Hepatocyte (in vitro differentiated cells): ENCODE data around the gene ANXA7. TPM values are rescaled to one million over a fixed set of nuclear protein-coding genes. Genes with fewer than 3 reads are reported as not detected.

Source experiments
- DNase-seq: peaks from one replicate; pipeline ENCODE4 v3.0.0-alpha.2; 2016; ENCODE audit warnings: low spot score
- H2AFZ ChIP-seq: fragments of 200-600 bp; sonication (generic); 2 replicates; pipeline ENCODE4 v1.6.0; 2016; ENCODE audit warnings: antibody characterized with exemption, mild to moderate bottlenecking
- H3K27ac ChIP-seq: fragments of 200-600 bp; sonication (generic); 2 replicates; pipeline ENCODE4 v1.5.1; 2016; ENCODE audit warnings: mild to moderate bottlenecking
- H3K27me3 ChIP-seq: fragments of 200-600 bp; sonication (generic); 2 replicates; pipeline ENCODE4 v1.6.1; 2016
- H3K36me3 ChIP-seq: fragments of 200-600 bp; sonication (generic); replicated peaks from 2 replicates; pipeline ENCODE4 v1.5.1; 2016; ENCODE audit warnings: low read depth; ENCODE audit not compliant: insufficient read depth
- H3K4me1 ChIP-seq: fragments of 200-600 bp; sonication (generic); 2 replicates; pipeline ENCODE4 v1.5.1; 2016; ENCODE audit warnings: mild to moderate bottlenecking, moderate library complexity; ENCODE audit not compliant: insufficient read depth
- H3K4me2 ChIP-seq: fragments of 200-600 bp; sonication (generic); 2 replicates; pipeline ENCODE4 v1.6.0; 2016
- H3K4me3 ChIP-seq: fragments of 200-600 bp; sonication (generic); 2 replicates; pipeline ENCODE4 v1.5.1; 2016; ENCODE audit warnings: mild to moderate bottlenecking
- H3K79me2 ChIP-seq: fragments of 200-600 bp; sonication (generic); 2 replicates; pipeline ENCODE4 v1.6.0; 2017; ENCODE audit warnings: mild to moderate bottlenecking
- H3K9me2 ChIP-seq: fragments of 200-600 bp; sonication (generic); replicated peaks from 2 replicates; pipeline ENCODE4 v1.6.0; 2017; ENCODE audit warnings: mild to moderate bottlenecking; ENCODE audit not compliant: insufficient read depth
- H3K9me3 ChIP-seq: fragments of 200-600 bp; sonication (generic); 2 replicates; pipeline ENCODE4 v1.5.1; 2016; ENCODE audit warnings: low read depth, mild to moderate bottlenecking
- H4K20me1 ChIP-seq: fragments of 200-600 bp; sonication (generic); 2 replicates; pipeline ENCODE4 v1.6.0; 2016; ENCODE audit warnings: mild to moderate bottlenecking; ENCODE audit not compliant: insufficient read depth, poor library complexity, severe bottlenecking
- EZH2 ChIP-seq: fragments of 200-600 bp; sonication (generic); IDR thresholded peaks from 2 replicates; pipeline ENCODE4 v1.6.1; 2016; ENCODE audit warnings: antibody characterized with exemption, mild to moderate bottlenecking, borderline replicate concordance
- EZH2phosphoT487 ChIP-seq: fragments of 200-600 bp; sonication (generic); IDR thresholded peaks from one replicate; pipeline ENCODE4 v1.6.1; 2018; ENCODE audit warnings: antibody characterized with exemption, mild to moderate bottlenecking, low read depth, moderate library complexity; ENCODE audit not compliant: unreplicated experiment, severe bottlenecking
- WGBS: methylation state at CpG from one replicate; pipeline ENCODE4 v1.1.6; 2016; ENCODE audit warnings: low lambda C conversion rate; ENCODE audit errors: missing lambda C conversion rate; 5-methylcytosine and 5-hydroxymethylcytosine counted together
- polyA plus RNA-seq: library from polyadenylated mRNA; unstranded; fragments of >200 nt; fragmentation: Nextera tagmentation; extraction: Ambion mirVana; gene quantifications from 2 replicates; pipeline ENCODE4 v1.2.1, GENCODE V29; 2016
- total RNA-seq: library from RNA; depleted of rRNA; stranded (reverse); fragments of >200 nt; gene quantifications from 2 replicates; pipeline ENCODE4 v1.2.3, GENCODE V29; 2014
- TF ChIP-seq, protein P1 (sequence below): fragments of 200-600 bp; sonication (generic); IDR thresholded peaks from 2 replicates; pipeline ENCODE4 v1.5.1; 2016; ENCODE audit warnings: antibody characterized with exemption, mild to moderate bottlenecking; ENCODE audit not compliant: poor library complexity

ANXA7 gene
- total and polyA plus RNA-seq, 2 experiments from 2014 or later: 88.8 to 90.7 TPM

DNA sequence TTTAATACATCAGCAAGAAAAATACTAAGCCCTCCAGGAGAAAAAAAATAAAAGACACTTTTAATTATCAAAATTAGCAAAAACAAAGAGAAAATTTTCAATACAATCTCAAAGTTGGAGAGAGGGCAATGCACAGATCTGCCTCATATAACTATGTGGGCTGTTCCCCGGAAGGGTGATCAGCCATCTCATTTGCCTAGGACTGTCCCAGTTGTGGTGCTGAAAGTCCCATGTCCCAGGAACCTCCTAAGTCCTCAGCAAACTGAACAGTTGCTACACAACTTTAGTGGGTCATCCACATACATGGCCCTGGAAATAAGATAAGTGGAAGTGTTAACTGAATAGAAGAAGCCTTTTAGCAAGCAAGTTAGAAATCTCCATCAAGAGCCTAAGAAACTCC is 69.6 kb downstream of the ANXA7 start:
- 86% methylated on average over 1 of the region's 1 CpG for WGBS
- Histone ChIP-seq H4K20me1 (no peaks in the 10 kb centered on the region), H3K36me3 (no peaks in the 10 kb centered on the region), H3K4me3 (no peak overlapping the region), H3K79me2 (no peaks in the 10 kb centered on the region), H3K4me2 (no peak overlapping the region), H3K27ac (no peak overlapping the region), H3K9me3 (no peaks in the 10 kb centered on the region), H3K27me3 (no peaks in the 10 kb centered on the region), H3K9me2 (no peaks in the 10 kb centered on the region), H3K4me1 (no peaks in the 10 kb centered on the region), H2AFZ (no peak overlapping the region)
- no peak for DNase-seq
- TF ChIP-seq EZH2phosphoT487: no peak
- TF ChIP-seq, protein P1, sequence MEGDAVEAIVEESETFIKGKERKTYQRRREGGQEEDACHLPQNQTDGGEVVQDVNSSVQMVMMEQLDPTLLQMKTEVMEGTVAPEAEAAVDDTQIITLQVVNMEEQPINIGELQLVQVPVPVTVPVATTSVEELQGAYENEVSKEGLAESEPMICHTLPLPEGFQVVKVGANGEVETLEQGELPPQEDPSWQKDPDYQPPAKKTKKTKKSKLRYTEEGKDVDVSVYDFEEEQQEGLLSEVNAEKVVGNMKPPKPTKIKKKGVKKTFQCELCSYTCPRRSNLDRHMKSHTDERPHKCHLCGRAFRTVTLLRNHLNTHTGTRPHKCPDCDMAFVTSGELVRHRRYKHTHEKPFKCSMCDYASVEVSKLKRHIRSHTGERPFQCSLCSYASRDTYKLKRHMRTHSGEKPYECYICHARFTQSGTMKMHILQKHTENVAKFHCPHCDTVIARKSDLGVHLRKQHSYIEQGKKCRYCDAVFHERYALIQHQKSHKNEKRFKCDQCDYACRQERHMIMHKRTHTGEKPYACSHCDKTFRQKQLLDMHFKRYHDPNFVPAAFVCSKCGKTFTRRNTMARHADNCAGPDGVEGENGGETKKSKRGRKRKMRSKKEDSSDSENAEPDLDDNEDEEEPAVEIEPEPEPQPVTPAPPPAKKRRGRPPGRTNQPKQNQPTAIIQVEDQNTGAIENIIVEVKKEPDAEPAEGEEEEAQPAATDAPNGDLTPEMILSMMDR: no peak

DNA sequence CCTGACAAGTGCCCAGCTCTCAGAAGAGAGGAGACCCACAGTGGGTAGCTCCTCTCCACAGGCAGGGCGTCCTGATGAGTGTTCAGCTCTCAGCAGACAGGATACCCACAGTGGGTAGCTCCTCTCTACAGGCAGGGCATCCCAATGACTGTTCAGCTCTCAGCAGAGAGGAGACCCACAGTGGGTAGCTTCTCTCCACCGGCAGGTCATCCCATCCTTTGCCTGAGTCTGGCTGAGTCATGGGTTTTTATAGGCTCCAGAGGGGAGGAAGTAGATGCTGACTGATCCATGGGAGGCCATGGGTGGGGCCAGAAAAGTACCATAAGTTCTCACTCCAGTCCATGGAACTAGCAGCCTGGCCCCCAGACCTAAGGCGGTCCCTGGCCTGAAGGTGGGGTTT is 73.7 kb downstream of the ANXA7 start:
- H3K4me3 ChIP-seq: no peak overlapping the region
- DNase-seq: no peak
- no peaks in the 10 kb centered on the region for H3K9me3 ChIP-seq
- H4K20me1 ChIP-seq: no peaks in the 10 kb centered on the region
- no peaks in the 10 kb centered on the region for H3K79me2 ChIP-seq
- H3K36me3 ChIP-seq: no peaks in the 10 kb centered on the region
- H3K9me2 ChIP-seq: no peaks in the 10 kb centered on the region
- WGBS: 91% methylated on average over 3 of the region's 3 CpGs
- H3K4me2 ChIP-seq: no peak overlapping the region
- H3K4me1 ChIP-seq: no peaks in the 10 kb centered on the region
- no peak overlapping the region for H3K27ac ChIP-seq
- TF ChIP-seq, protein P1: no peak
- TF ChIP-seq EZH2 (no peak), EZH2phosphoT487 (no peak)
- no peaks in the 10 kb centered on the region for H3K27me3 ChIP-seq
- H2AFZ ChIP-seq: no peak overlapping the region

GRCh38 chr10:73339436-73339835 is 74.4 kb downstream of the ANXA7 start:
- Histone ChIP-seq H3K9me3 (no peaks in the 10 kb centered on the region), H3K4me1 (no peaks in the 10 kb centered on the region), H3K4me2 (no peak overlapping the region), H2AFZ (no peak overlapping the region), H3K27me3 (no peaks in the 10 kb centered on the region), H3K36me3 (no peaks in the 10 kb centered on the region), H3K9me2 (no peaks in the 10 kb centered on the region), H4K20me1 (no peaks in the 10 kb centered on the region), H3K79me2 (no peaks in the 10 kb centered on the region), H3K27ac (no peak overlapping the region), H3K4me3 (no peak overlapping the region)
- DNase-seq: no peak
- no peak for TF ChIP-seq EZH2phosphoT487
- 94% methylated on average over 7 of the region's 7 CpGs for WGBS

GRCh38 chr10:73338801-73339368 is 75.0 kb downstream of the ANXA7 start:
- H3K4me3 ChIP-seq: no peak overlapping the region
- no peaks in the 10 kb centered on the region for H3K79me2 ChIP-seq
- no peaks in the 10 kb centered on the region for H3K9me3 ChIP-seq
- TF ChIP-seq EZH2 (no peak), EZH2phosphoT487 (no peak)
- TF ChIP-seq, protein P1: no peak
- no peak overlapping the region for H3K4me2 ChIP-seq
- no peak for DNase-seq
- no peaks in the 10 kb centered on the region for H4K20me1 ChIP-seq
- no peaks in the 10 kb centered on the region for H3K9me2 ChIP-seq
- WGBS: 92% methylated on average over 8 of the region's 8 CpGs
- no peaks in the 10 kb centered on the region for H3K4me1 ChIP-seq
- no peak overlapping the region for H2AFZ ChIP-seq
- no peak overlapping the region for H3K27ac ChIP-seq
- no peaks in the 10 kb centered on the region for H3K36me3 ChIP-seq
- H3K27me3 ChIP-seq: no peaks in the 10 kb centered on the region
